ENCODE measurements around the gene GLE1.

GLE1 gene

GRCh38 chr9:128504485-128505413 is at the start of gene GLE1:
Gene GLE1, plus strand, starts transcription at chr9:128504719. Its CDS starts 87 bp downstream, at chr9:128504806.
- peak; percentile 95 for DNase-seq (ENCODE audit: low read depth)

DNA sequence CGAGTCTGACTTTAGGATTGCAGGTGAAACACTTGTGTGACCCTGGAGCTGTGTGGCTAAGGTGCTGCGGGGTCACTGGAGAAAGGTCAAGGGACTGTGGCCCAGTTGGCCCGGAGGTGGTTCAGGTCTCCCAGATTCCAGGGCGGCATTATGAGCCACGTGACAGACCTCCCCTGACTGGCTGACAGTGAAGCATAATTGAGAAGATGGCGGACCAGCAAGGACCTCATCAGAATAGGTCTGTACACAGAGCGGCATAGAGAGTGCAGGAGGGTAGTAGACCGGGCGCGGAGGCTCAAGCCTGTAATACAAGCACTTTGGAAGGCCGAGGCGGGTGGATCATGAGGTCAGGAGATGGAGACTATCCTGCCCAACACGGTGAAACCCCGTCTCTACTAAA is 49.5 kb upstream of the GLE1 start:
- DNase-seq (ENCODE audit: low read depth): no peak

DNA sequence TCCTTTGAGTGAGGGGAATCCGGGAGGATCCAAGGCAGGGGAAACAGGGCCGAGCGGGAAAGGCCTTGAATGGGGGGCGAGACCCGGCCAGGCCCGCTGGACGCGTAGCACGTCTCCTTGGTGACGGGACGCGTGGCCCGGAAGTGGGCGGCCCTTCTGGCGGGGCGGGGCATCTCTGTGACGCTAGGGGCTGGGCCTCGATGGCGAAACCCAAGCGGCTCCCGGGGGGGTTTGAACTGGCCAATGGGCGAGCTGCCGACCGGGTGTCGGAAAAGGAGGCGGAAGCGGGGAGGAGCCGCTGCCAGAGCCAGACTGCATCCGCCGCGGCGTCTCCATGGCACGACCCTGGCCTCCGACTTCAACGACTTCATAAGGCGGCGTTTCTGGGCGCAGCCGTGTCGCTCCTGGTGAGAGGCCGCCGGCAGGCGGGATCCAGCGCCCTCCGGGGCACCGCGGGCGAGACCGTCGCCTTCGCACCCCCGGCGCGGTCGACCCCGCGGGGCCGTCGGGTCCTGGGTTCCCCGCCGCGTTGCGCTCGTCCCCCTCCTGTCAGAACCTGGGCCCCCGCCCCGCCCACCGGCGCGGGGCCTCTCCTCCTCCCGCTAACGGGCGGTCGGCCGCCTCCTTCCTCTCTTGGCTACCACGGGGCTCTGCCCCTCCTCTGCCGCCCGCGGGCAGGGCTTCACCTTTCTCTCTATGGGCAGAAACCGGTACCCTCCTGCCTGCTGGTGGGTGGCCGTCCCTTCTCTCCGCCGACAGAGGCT is 48.5 kb upstream of the GLE1 start, which contains the start of gene ODF2:
Gene ODF2, plus strand, starts transcription at position 158 of the 764 bp plus-strand sequence. Its CDS starts 86 bp downstream, at position 244.
- peak; percentile 99 for DNase-seq (ENCODE audit: low read depth)

DNA sequence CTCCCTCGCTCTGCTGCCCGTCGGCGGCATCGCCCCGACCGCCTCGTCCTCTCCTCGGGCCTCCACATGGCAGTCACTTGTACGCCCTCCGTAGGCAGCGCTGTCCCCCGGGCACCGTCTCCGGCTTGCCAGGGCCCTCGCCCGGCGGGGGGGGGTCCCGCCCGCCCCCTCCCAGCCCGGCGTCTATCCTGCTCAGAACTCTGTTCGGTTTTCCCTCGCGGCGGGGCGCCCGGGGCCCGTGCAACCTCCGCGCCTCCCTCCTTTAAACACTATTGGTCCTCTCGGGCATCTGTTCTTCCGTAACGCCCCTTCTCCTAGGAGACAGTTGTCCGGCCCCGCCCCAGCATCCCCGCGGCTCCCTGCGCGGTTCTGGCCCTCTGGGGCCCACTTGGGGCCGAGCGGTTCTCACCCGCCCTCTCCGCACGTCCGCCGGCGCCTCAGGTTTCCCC is 47.9 kb upstream of the GLE1 start:
- DNase-seq (ENCODE audit: low read depth): peak; percentile 36

DNA sequence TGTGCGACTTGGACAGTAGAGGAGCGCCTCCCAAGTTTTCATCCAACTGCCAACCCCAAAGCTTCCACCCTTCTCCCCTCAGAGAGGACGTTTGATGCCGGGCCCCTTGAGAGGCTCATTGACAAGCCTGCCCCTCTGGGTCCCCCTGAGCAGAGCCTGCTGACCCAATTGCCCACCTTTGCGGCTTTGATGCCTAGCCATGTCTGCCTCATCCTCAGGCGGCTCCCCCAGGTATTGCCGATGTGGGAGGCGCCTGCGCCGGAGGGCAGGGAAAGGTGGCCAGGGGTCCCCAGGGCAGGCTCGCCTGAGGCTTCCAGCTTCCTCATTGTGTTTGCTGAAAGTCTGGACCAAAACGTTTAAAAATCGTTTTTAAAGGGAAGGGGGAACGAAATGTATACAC is 47.3 kb upstream of the GLE1 start:
- no peak for DNase-seq (ENCODE audit: low read depth)

GRCh38 chr9:128459011-128459410 is 45.5 kb upstream of the GLE1 start:
- no peak for DNase-seq (ENCODE audit: low read depth)

DNA sequence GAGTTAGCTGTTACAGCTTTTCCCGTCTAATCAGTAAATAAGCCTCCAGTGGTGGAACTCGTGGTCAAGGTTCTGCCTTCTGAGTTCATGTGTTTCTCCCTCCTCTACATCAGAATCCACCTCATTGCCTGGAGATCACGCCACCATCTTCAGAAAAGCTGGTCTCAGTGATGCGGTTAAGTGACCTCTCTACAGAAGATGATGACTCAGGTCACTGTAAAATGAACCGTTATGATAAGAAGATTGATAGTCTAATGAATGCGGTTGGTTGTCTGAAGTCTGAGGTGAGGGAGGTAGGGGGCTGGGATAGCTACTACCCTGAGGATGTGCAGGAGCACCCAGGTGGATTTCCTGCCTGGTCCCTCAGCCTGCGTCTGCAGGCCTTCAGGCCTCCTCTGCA is 35.4 kb upstream of the GLE1 start:
- DNase-seq (ENCODE audit: low read depth): no peak

GRCh38 chr9:128470560-128470959 is 34.0 kb upstream of the GLE1 start:
- DNase-seq (ENCODE audit: low read depth): no peak

GRCh38 chr9:128473104-128473503 is 31.4 kb upstream of the GLE1 start:
- no peak for DNase-seq (ENCODE audit: low read depth)

DNA sequence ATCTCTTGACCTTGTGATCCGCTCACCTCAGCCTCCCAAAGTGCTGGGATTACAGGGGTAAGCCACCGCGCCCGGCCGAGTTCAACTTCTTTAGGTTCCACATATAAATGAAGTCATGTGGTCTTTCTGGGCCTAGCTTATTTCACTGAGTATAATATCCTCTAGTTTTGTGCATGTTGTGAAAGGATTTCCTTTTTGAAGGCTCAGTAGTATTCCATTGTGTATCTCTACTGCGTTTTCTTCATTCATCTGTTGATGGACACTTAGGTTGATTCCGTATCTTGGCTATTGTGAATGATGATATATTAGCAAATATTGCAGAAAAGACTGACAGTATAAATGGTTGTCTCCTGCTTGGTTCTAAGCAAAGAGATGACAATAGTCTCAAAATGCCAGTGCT is 28.7 kb upstream of the GLE1 start:
- no peak for DNase-seq (ENCODE audit: low read depth)

GRCh38 chr9:128479262-128479661 is 25.3 kb upstream of the GLE1 start:
- DNase-seq (ENCODE audit: low read depth): no peak

- no peak for DNase-seq (ENCODE audit: low read depth)
Observed at GRCh38 chr9:128481561-128481960, 23.0 kb upstream of the GLE1 start.

DNA sequence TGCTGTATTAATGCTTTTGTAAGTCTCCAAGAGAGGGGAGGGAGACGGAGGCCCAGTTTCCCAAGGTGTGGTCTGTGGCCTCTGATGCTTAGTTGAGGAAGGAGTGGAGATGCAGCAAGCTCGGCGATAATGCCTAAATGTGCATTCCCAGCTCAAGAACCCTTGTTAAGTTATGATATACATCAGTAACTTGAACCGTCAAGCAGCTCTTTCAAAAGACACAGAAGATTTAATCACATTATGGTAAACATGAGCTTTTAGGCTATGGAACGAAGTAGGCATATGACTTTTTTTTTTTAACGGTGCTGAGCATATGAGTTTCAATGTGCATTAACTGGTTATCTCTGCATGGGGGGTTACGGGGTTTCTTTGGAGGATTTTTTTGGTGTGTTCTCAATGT is 22.3 kb upstream of the GLE1 start:
- DNase-seq (ENCODE audit: low read depth): no peak

DNA sequence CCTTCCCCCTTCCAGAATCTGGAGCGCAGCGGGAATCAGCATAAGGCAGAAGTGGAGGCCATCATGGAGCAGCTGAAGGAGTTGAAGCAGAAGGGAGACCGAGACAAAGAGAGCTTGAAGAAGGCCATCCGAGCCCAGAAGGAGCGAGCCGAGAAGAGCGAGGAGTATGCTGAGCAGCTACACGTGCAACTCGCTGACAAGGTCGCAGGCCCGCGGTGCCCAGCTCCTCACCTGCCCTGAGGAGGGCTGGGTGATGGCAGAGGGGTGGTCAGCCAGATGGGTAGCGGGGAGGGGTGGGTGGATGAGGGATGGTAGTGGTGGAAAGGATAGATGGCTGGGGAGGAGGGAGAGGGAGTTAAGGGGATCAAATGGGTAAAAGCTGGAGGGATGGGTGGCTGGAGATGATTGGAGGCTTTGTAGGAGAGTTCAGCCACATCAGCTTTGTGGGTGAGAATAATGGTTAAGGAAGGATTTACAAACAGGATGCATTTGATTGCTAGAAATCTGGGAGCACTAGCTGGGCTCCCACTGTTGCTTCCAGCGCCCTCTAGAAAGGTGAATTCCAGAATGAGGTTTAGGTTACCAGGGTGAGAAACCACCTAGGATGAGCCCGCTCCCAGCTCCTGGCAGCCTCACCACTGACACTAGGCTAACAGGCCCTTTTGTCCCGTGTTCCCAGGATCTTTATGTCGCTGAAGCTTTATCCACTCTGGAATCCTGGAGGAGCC is 19.7 kb upstream of the GLE1 start:
- no peak for DNase-seq (ENCODE audit: low read depth)

GRCh38 chr9:128485414-128485855 is 19.1 kb upstream of the GLE1 start:
- DNase-seq (ENCODE audit: low read depth): no peak

GRCh38 chr9:128486201-128486600 is 18.3 kb upstream of the GLE1 start:
- no peak for DNase-seq (ENCODE audit: low read depth)

DNA sequence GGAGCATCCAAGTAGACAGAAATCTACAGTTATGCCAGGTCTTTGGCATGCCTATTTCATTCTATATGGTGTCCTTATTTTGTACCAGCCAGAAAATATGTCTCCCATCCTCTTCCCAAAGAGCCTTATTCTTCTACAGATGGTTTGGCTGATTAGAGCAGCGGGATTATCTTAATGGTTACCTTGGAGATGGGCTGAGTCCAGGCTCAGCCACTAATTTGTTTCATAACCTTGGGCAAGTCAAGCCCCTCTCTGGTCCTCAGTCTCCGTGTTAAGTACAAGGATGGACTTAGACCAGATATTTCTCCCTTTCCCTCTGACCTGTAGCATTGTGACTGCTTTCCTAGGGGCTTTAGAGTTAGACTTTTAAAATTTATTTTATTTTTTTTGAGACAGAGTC is 11.1 kb upstream of the GLE1 start:
- no peak for DNase-seq (ENCODE audit: low read depth)

DNA sequence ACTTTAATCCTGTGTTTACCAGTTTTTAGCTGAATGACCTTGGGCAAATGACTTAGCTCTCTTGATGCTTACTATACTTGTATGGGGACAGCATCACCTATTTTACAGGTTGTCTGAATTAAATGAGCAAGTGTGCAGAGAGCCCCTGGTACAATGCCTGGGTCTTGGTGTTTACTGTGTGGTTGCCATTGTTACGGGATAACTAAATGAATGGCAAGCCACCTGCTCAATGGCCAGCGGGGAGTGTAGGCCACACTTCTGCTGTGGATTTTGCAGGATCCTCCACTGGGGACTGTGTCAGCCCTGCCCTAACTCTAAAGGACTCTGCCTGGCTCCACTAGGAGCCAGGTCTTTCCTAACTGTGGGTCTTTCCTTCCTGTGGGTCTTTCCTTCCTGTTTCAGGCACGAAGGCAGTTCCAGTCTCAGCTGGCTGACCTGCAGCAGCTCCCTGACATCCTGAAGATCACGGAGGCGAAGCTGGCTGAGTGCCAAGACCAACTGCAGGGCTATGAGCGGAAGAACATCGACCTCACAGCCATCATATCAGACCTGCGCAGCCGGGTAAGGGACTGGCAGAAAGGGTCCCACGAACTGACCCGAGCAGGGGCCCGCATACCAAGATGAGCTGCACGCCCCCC is 10.3 kb upstream of the GLE1 start:
- DNase-seq (ENCODE audit: low read depth): no peak

- DNase-seq (ENCODE audit: low read depth): no peak
Observed at GRCh38 chr9:128494746-128495129, 9.8 kb upstream of the GLE1 start.

DNA sequence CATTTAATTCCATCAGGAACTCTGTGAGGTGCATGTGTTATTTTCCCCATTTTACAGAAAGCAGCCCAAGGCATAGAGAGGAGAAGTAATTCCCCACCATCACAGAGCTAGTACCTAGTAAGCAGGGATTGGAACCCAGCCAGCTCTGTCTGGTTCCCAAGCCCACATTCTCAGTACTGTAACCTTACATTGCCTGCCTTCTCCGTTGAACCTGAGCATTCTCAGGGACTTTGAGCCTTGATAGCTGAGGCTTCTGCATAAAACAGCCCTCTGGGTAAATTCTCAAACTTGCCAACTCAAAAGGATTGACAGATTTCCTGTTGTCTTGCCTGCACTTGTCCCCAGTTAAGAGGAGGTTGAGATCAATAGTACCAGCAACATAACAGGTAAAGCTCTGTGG is 9.2 kb upstream of the GLE1 start:
- DNase-seq (ENCODE audit: low read depth): no peak

- DNase-seq (ENCODE audit: low read depth): no peak
Observed at GRCh38 chr9:128495804-128496417, 8.6 kb upstream of the GLE1 start.

All from stimulated activated CD8-positive, alpha-beta memory T cell treated with anti-CD3 and anti-CD28 coated beads, Interleukin-7, amount 100 ng/mL, for 24 hours (primary cell).